HG02642 (cell line): ENCODE results near the gene CACNA1G.

Experiments
- ATAC-seq: cut with Tn5 transposase; IDR thresholded peaks from one replicate; pipeline ENCODE4 v1.9.1; 2021; ENCODE audit warnings: mild to moderate bottlenecking; ENCODE audit not compliant: unreplicated experiment, poor library complexity

CACNA1G gene

GRCh38 chr17:50640686-50641351 is 80.3 kb downstream of the CACNA1G start:
- no peak for ATAC-seq

DNA sequence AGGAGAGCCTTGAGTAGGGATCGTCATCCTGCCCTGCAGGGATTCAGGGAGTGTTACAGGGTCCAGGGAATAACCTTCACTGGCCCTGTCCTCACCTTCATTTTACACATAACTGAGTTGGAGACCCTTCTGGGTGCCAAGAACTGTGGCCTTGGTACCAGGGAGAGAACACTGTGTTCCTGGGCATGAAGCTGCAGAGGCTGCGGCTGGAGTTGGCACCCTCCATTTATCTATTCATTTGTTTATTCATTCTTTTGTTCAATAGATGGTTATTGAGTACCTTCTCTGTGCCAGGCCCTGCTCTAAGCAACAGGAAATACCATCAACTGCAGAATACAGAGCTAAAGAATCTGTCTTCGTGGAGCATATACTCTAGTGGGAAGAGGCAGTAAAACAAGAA is 80.8 kb downstream of the CACNA1G start:
- no peak for ATAC-seq

DNA sequence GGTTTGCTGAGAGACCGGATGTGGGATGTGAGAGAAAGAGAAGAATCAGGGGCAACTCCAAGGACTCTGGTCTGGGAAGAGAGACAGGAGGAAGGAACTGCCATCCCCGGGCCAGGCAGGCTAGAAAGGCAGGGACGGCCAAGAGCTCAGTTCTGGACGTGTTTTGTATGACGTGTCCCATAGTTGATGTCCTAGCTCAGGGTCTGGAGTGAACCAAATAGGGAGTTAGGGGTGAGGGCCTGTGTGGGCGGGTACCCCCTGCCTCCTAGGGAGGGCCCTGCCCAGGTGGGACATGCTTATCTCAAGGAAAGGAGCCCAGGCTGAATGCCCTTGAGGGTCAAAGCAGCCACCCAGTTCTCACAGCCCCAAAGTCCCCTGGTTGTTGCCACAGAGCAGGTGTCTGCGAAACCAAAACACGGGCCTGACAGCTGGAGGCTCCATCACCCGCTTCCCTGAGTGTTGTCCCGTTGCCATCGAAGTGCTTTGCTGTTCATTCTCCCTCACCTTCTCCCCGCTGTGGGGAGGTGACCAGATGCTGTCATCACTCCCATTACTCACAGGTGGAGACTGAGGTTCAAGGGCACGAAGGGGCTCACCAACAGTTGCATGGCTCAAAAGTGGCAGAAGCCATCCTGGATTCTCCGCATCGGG is 81.7 kb downstream of the CACNA1G start:
- ATAC-seq: no peak

DNA sequence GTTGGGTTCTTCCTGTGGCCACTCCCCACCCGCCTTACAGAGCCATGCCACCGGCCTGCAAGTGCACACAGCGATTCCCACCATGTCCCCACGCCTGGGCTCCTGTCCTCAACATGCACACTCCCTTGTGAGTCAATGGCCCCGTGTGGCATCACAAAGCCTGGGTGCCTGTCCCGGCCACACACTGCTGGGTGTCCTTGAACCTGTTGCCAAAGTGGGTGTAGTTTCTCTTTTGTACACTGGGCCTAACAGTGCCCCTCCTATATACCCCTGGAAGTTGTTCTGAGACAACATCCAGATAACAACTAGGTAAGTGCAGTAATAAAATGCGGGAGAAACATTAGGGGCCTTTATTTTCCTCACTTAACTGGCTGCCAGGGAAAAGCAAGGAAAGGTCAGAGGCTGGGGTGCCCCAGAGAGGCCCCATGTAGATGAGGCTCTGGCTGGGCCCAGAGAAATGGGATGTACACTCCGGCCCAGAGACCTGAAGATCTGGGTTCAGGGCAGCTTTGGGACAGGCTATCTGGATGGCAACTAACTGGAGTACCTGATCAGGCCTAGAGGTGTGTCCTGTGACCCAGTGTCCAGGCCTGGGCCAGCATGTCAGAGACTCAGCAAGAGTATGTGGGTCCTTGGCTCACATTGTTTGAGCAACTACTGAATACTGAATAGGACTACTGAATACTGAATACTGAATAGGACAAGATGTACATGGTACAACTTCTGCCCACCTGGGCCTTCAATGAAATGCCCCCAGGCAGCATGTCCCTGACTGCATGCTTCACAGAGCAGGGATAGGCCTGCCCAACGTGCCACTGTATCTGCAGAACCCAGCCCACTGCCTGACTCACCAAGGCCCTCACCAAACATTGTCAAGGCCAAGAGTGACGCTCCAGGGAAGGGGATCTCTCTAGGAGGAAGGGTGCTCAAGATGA is 82.5 kb downstream of the CACNA1G start:
- no peak for ATAC-seq

DNA sequence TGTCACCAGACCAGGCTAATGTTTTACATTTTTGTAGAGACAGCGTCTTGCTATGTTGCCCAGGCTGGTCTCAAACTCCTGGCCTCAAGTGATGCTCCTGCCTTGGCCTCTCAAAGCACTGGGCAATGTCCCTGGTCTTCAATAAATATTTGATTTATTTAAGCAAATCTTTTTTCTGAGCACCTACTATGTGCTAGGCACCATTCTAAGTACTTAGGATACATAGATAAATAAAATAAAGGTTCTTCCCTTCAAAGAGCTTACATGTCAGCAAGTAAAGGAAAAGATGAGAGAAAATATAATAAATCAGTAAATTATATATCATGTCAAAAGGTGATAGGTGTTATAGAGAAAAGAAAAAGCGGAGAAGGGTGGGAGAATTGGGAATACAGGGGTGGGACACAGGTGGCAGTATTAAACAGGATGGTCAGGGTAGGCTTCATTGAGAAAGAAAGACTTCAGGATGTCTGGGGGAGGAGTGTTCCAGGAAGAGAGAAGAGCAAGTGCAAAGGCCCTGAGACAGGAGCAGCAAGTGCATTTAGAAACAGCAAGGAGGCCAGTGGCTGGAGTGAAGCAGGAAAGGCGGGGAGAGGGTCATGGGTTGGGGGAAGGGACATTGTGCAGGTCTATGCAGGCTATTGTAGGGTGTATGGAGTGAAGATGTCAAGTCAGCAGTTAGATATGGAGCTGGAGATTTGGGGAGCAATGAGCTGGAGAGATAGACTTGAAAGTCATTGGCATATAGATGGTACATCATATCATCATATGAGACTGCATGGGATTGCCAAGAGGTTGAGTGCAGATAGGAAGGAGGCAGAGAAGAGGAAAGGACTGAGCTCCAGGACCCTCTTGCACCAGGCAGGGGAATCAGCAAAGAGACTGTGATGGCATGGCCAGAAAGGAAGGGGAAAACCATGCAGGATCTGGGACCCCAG is 85.5 kb downstream of the CACNA1G start:
- ATAC-seq: no peak

DNA sequence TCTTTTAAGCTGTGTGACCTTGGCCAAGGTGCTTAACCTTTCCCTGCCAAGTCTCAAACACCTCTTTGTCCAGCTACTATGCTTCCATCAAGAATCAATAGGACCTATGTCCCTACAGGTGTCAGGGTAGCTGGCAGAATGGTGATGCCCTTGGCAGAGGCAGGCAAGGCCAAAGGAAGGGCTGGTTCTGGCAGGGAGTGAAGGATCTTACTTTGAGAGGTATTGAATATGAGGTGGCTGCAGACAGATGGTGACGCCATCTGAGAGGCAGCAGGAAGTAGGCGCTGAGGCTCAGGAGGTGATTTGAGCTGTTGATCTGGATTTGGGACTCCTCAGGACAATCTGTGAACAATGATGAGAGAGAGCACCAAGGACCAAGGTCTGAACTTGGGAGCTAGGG is 86.7 kb downstream of the CACNA1G start:
- no peak for ATAC-seq

DNA sequence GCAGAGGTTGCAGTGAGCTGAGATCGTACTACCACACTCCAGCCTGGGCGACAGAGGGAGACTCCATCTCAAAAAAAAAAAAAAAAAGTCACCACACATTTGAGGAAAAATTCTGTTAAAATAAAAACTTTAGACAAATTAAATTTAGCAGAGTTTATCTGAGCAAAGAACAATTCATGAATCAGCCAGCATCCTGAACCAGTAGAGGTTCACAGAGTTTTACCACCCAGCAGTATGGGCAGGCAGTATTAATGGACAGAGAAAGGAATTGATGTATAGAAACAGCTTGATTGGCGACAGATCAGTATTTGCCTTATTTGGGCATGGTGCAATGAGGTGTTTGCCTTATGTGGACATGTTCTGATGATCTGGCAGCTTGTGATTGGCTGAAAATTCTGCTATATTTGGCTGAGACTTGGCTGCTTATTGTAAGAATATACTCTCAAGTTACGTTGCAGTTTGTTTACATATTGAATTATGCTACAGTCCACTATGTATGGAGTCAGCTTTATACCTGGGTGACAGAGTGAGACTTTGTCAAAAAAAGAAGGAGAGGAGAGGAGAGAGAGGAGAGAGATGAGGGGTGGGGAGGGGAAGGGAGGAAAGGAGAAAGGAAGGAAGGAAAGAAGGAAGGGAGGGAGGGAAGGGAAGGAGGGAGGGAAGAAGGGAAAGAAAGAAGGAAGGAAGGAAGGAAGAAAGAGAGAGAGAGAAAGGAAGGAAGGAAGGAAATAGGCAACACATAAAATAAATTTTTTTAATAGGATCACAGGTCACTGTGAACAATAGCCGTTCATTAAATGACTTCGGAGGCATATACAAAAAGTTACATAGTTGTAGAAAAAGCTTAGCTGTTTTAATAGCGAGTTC is 88.8 kb downstream of the CACNA1G start:
- ATAC-seq: no peak

GRCh38 chr17:50651661-50652060 is 91.1 kb downstream of the CACNA1G start:
- ATAC-seq: no peak

GRCh38 chr17:50653738-50654137 is 93.2 kb downstream of the CACNA1G start:
- no peak for ATAC-seq

GRCh38 chr17:50656509-50656908 is 96.0 kb downstream of the CACNA1G start:
- ATAC-seq: no peak

GRCh38 chr17:50657054-50657453 is 96.5 kb downstream of the CACNA1G start:
- ATAC-seq: no peak

GRCh38 chr17:50657627-50658026 is 97.1 kb downstream of the CACNA1G start:
- ATAC-seq: no peak

DNA sequence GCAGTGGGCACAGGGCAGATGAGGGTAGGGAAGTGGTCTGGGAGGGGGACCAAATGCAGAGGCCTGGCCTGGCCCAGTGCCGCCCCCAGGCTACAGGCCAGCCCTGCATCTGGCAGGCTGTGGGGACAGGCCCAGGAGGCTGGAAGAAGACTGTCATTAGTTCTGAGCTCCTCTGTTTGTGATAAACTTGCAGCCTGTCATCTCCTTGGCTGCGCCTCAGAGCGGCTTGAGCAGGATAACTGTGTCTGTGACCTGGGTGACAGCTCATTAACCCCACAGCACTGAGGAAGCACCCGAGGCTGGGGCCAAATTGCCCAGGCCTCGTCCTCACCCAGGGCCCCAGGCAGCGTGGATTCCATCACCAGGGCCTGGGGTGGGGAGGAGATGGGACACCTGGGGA is 98.1 kb downstream of the CACNA1G start:
- no peak for ATAC-seq

DNA sequence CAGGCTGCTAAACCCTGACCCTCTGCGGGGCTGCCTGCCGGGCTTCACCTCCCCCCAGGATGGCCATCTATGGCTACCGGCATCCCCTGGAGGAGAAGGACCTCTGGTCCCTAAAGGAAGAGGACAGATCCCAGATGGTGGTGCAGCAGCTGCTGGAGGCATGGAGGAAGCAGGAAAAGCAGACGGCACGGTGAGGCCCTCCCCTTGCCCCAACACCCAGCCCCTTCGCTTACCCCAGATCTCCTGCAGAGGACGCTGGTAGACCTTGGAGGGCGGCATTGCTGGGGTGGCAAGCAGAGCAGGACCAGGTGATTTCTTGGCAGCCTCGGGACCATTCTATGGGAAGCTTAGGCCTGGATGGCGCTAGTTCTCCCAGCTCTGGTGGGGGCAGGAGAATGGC is 98.7 kb downstream of the CACNA1G start:
- ATAC-seq: no peak

DNA sequence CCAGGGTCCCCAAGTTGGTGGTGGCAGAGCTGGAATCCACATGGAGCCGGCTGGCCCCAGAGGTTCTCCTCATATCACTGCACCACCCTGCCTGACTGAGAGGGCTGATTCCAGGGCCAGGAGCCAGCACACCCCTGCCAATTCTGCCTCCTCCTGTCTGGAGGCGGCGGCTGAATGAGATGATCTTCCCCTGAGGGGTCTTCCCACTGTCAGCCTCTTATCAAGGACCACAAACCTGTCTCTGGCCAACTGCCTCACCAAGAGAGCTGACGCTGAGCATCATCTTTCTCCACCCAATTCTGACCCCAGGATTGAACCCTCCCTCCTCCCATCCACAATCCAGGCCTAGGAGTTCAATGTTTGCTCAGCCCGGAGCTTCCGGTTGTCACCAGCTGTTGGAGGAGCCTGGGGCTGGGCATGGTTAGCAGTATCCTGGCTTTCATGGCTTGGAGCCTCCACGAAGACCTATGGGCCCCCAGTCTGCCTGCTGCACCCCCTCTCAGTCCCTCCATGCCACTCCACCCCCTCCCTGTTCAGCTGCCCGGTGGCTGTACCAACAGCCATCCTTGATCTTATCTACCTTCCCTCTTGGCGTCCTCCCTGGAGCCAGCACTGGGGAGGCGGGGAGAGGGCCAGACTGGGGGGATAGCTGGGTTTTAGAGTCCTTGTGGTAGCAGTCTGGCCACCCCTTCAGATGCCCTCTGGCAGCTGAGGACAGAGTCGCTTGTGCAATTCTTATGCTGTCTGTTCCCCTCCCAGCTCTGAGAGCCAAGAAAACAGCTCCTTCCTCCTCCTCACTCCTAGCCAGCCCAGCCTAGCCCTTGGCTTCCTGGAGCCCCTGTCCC is 99.7 kb downstream of the CACNA1G start:
- no peak for ATAC-seq

- ATAC-seq: no peak
Observed at GRCh38 chr17:50660887-50661345, 100.4 kb downstream of the CACNA1G start.

DNA sequence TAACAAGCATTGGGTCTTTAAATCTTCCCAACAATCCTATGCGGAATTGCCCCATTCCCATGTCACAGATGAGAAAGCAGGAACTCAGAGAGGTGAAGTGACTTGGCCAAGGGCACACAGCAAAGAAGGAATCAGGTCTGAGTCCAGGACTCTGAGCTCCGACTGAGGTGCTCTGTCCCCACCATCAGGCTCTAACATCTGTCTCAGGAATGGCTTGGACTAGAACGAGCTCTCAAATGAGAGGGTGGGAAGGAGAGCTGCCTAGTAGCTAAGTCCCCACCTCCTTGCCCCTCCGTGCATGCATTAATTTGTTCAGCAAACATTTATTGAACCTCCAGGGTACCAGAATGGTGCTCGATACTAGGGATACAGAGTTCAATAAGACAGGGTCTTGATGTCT is 100.8 kb downstream of the CACNA1G start:
- ATAC-seq: no peak

DNA sequence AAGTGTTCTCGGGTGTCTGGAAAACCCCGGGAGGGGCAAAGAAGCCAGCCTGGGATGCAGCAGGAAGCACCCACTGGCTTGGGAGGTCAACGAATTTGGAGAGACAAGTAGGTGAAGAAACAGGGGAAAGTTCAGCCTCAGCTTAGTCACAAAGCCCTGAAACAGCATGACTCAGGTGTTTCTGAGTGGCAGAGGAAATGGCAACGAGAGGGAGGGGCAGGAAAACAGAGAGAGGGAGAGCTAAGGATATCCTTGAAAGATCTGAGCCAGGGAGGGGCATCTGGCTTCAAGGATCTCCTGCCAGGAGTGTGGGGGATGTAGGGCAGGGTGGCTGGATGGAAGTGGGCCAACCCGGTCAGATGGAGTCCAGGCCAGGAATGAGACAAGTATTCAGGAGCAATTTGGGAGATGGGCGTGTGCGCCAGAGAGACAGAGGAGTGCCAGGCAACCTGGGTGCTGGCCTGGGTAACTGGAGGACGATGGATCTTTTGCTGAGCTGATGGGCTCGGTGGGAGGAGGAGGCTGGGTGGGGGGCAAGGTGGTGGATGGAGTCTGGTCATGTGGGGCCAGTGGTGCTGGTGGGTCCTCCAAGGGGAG is 101.4 kb downstream of the CACNA1G start:
- no peak for ATAC-seq
